Measurements from ENCODE around the gene MXRA7.

MXRA7 gene

DNA sequence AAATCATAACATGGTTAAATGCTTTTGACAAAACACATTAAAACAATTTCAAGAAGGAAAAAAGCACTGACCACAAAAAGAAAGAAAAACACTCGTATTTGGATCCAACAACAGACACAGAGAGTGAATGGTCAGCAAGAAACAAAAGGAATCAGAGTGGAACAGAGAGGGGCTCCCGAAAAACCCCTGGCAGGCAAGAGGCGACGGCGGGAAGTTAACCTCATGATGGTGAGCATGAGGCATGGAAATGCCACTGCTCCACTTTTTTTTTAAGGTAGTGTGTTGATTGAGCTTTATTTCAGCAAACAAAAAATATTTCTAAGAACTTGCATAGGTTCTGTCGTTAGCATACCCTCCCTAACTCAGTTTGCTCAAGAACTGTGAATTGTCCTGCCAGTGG is 35.1 kb downstream of the MXRA7 start:
- no peak overlapping the region for H3K9ac ChIP-seq (ENCODE audit: low read length)
- no peaks in the 10 kb centered on the region for H3K79me2 ChIP-seq (ENCODE audit: insufficient read depth, low read length)
- H3K9me2 ChIP-seq (replicated peaks; ENCODE audit: insufficient read depth, low read length) = no peaks in the 10 kb centered on the region

DNA sequence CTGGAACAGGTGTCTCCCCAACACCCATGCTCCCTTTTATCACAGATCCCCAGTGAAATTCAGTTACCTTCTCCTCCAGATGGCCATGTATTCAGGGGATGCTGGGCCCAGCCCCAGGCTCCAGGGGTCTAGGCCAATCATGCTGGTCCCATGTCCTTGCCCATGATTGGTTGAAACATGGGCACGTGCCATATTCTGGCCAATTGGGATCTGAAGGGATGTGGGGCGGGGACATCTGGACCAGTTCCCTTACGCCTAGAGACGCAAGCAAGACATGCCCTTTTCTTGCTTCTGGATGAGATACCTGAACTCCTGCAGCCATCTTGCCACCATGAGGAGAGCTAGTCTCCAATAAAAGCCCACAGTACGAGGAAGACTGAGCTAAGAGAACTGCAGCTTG is 36.2 kb downstream of the MXRA7 start:
- no peaks in the 10 kb centered on the region for H3K36me3 ChIP-seq (ENCODE audit: low read length)
- H3K9me2 ChIP-seq (replicated peaks; ENCODE audit: insufficient read depth, low read length) = no peaks in the 10 kb centered on the region
- no peak overlapping the region for H2AFZ ChIP-seq (ENCODE audit: low read depth, low read length, severe bottlenecking)
- no peaks in the 10 kb centered on the region for H3K9me3 ChIP-seq (ENCODE audit: insufficient read depth, low read length)
- H3K9ac ChIP-seq (ENCODE audit: low read length) = no peak overlapping the region
- no peaks in the 10 kb centered on the region for H3K27me3 ChIP-seq (ENCODE audit: low read length)
- H3F3A ChIP-seq (ENCODE audit: insufficient read depth) = no peaks in the 10 kb centered on the region
- H4K20me1 ChIP-seq (ENCODE audit: low read depth, low read length) = no peaks in the 10 kb centered on the region
- TF ChIP-seq, protein P1, sequence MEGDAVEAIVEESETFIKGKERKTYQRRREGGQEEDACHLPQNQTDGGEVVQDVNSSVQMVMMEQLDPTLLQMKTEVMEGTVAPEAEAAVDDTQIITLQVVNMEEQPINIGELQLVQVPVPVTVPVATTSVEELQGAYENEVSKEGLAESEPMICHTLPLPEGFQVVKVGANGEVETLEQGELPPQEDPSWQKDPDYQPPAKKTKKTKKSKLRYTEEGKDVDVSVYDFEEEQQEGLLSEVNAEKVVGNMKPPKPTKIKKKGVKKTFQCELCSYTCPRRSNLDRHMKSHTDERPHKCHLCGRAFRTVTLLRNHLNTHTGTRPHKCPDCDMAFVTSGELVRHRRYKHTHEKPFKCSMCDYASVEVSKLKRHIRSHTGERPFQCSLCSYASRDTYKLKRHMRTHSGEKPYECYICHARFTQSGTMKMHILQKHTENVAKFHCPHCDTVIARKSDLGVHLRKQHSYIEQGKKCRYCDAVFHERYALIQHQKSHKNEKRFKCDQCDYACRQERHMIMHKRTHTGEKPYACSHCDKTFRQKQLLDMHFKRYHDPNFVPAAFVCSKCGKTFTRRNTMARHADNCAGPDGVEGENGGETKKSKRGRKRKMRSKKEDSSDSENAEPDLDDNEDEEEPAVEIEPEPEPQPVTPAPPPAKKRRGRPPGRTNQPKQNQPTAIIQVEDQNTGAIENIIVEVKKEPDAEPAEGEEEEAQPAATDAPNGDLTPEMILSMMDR (IDR thresholded peaks at IDR 0.05; ENCODE audit: insufficient read depth, low read length, poor library complexity, severe bottlenecking) = no peak
- no peak for TF ChIP-seq EZH2phosphoT487 (conservative IDR thresholded peaks at IDR 0.05; ENCODE audit: low read length)
- no peak overlapping the region for H3K4me3 ChIP-seq (ENCODE audit: insufficient read depth, low read length, poor library complexity, severe bottlenecking)
- H3K4me2 ChIP-seq (ENCODE audit: low read depth, low read length, poor library complexity, severe bottlenecking) = no peak overlapping the region
- no peaks in the 10 kb centered on the region for H3K79me2 ChIP-seq (ENCODE audit: insufficient read depth, low read length)
- no peak overlapping the region for H3K27ac ChIP-seq (ENCODE audit: low read depth, low read length)

More for the DNA sequence above, 35.1 kb downstream of the MXRA7 start:
- Histone ChIP-seq H3K4me3 (ENCODE audit: insufficient read depth, low read length, poor library complexity, severe bottlenecking) (no peak overlapping the region), H3K27me3 (ENCODE audit: low read length) (no peaks in the 10 kb centered on the region), H3F3A (ENCODE audit: insufficient read depth) (no peaks in the 10 kb centered on the region), H3K9me3 (ENCODE audit: insufficient read depth, low read length) (no peaks in the 10 kb centered on the region), H3K36me3 (ENCODE audit: low read length) (no peaks in the 10 kb centered on the region), H4K20me1 (ENCODE audit: low read depth, low read length) (no peaks in the 10 kb centered on the region), H3K4me2 (ENCODE audit: low read depth, low read length, poor library complexity, severe bottlenecking) (no peak overlapping the region), H3K27ac (ENCODE audit: low read depth, low read length) (no peak overlapping the region), H2AFZ (ENCODE audit: low read depth, low read length, severe bottlenecking) (no peak overlapping the region)
- no peak for TF ChIP-seq EZH2phosphoT487 (conservative IDR thresholded peaks at IDR 0.05; ENCODE audit: low read length)

DNA sequence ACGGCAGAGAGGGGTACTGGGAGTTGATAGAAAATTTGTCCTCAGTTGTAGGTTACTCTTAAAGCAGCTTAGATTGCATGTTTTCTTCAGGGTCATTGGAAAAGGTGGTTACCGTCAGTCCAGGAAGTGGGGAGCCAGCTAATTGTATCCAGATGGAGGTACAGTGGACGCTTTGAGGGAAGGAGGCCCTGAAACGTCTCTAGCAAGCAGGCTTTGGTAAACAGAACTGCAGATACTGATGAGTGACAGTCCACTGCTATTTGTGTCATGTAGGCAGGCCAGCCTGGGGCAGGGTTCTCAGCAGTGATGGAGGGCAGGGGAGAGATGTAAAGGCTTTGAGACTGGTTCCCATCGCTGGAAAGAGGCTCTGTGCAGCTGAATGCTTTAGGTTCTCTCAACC is 37.0 kb downstream of the MXRA7 start:
- TF ChIP-seq, protein P1 (IDR thresholded peaks at IDR 0.05; ENCODE audit: insufficient read depth, low read length, poor library complexity, severe bottlenecking) = no peak
- no peak for TF ChIP-seq EZH2phosphoT487 (conservative IDR thresholded peaks at IDR 0.05; ENCODE audit: low read length)
- H3K9me2 ChIP-seq (replicated peaks; ENCODE audit: insufficient read depth, low read length) = no peaks in the 10 kb centered on the region
- no peak overlapping the region for H2AFZ ChIP-seq (ENCODE audit: low read depth, low read length, severe bottlenecking)
- no peak overlapping the region for H3K27ac ChIP-seq (ENCODE audit: low read depth, low read length)
- H4K20me1 ChIP-seq (ENCODE audit: low read depth, low read length) = no peaks in the 10 kb centered on the region
- H3F3A ChIP-seq (ENCODE audit: insufficient read depth) = no peaks in the 10 kb centered on the region
- H3K9me3 ChIP-seq (ENCODE audit: insufficient read depth, low read length) = no peaks in the 10 kb centered on the region
- no peak overlapping the region for H3K4me2 ChIP-seq (ENCODE audit: low read depth, low read length, poor library complexity, severe bottlenecking)
- no peaks in the 10 kb centered on the region for H3K36me3 ChIP-seq (ENCODE audit: low read length)
- H3K4me3 ChIP-seq (ENCODE audit: insufficient read depth, low read length, poor library complexity, severe bottlenecking) = no peak overlapping the region
- H3K9ac ChIP-seq (ENCODE audit: low read length) = no peak overlapping the region
- no peaks in the 10 kb centered on the region for H3K79me2 ChIP-seq (ENCODE audit: insufficient read depth, low read length)
- no peaks in the 10 kb centered on the region for H3K27me3 ChIP-seq (ENCODE audit: low read length)

DNA sequence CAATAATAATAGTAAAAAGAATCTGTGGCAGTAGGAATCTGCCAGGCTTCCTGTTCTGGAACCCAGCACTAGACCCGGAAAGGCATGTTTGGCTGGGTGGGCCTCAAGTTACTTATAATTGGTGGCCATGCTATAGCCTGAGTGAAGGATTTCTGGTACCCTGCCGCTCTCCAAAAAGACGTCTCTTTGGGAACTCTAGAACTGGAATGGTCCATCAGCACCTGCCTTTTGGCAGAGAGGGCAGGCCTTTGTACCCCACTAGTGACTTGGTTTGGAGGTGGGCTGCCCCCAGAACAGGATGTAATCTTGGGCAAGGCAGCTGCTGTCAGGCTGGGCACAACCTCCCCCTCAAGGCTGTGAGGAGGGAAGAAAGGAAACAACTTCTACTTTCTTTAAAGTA is 37.9 kb downstream of the MXRA7 start:
- H3F3A ChIP-seq (ENCODE audit: insufficient read depth) = no peaks in the 10 kb centered on the region
- no peaks in the 10 kb centered on the region for H3K36me3 ChIP-seq (ENCODE audit: low read length)
- H2AFZ ChIP-seq (ENCODE audit: low read depth, low read length, severe bottlenecking) = no peak overlapping the region
- no peak overlapping the region for H3K9ac ChIP-seq (ENCODE audit: low read length)
- H3K27me3 ChIP-seq (ENCODE audit: low read length) = no peaks in the 10 kb centered on the region
- no peaks in the 10 kb centered on the region for H3K9me3 ChIP-seq (ENCODE audit: insufficient read depth, low read length)
- no peaks in the 10 kb centered on the region for H4K20me1 ChIP-seq (ENCODE audit: low read depth, low read length)
- TF ChIP-seq EZH2phosphoT487 (conservative IDR thresholded peaks at IDR 0.05; ENCODE audit: low read length) = no peak
- TF ChIP-seq, protein P1 (IDR thresholded peaks at IDR 0.05; ENCODE audit: insufficient read depth, low read length, poor library complexity, severe bottlenecking) = no peak
- H3K79me2 ChIP-seq (ENCODE audit: insufficient read depth, low read length) = no peaks in the 10 kb centered on the region
- no peaks in the 10 kb centered on the region for H3K9me2 ChIP-seq (replicated peaks; ENCODE audit: insufficient read depth, low read length)
- H3K4me3 ChIP-seq (ENCODE audit: insufficient read depth, low read length, poor library complexity, severe bottlenecking) = no peak overlapping the region
- no peak overlapping the region for H3K27ac ChIP-seq (ENCODE audit: low read depth, low read length)
- peak overlapping the region; percentile 87 for H3K4me2 ChIP-seq (ENCODE audit: low read depth, low read length, poor library complexity, severe bottlenecking)
